IPS-15b (cell line): Measurements from ENCODE around the gene CDKL5.

Experiments
- H3K27me3 ChIP-seq: one replicate; pipeline ENCODE4 v1.6.1; 2013; ENCODE audit warnings: low read length; ENCODE audit not compliant: control insufficient read depth, insufficient read depth
- H3K36me3 ChIP-seq: one replicate; pipeline ENCODE4 v1.6.1; 2013; ENCODE audit warnings: low read length; ENCODE audit not compliant: control insufficient read depth, insufficient read depth
- H3K4me1 ChIP-seq: one replicate; pipeline ENCODE4 v1.6.1; 2013; ENCODE audit warnings: mild to moderate bottlenecking, low read length; ENCODE audit not compliant: control insufficient read depth, insufficient read depth
- H3K4me3 ChIP-seq: one replicate; pipeline ENCODE4 v1.5.1; 2013; ENCODE audit warnings: low read depth, low read length
- H3K9ac ChIP-seq: one replicate; pipeline ENCODE4 v1.6.1; 2013; ENCODE audit warnings: low read depth, mild to moderate bottlenecking, low read length
- H3K9me3 ChIP-seq: one replicate; pipeline ENCODE4 v1.6.1; 2013; ENCODE audit warnings: mild to moderate bottlenecking, low read length; ENCODE audit not compliant: control insufficient read depth, insufficient read depth

The CDKL5 gene

GRCh38 chrX:18461431-18461830 is 36.0 kb downstream of the CDKL5 start:
- Histone ChIP-seq H3K27me3 (no peaks in the 10 kb centered on the region), H3K4me3 (no peak overlapping the region), H3K9me3 (no peaks in the 10 kb centered on the region), H3K36me3 (no peaks in the 10 kb centered on the region), H3K9ac (no peak overlapping the region), H3K4me1 (no peaks in the 10 kb centered on the region)

- Histone ChIP-seq H3K4me3 (no peak overlapping the region), H3K4me1 (no peaks in the 10 kb centered on the region), H3K9me3 (no peaks in the 10 kb centered on the region), H3K27me3 (no peaks in the 10 kb centered on the region), H3K36me3 (no peaks in the 10 kb centered on the region), H3K9ac (no peak overlapping the region)
Observed at GRCh38 chrX:18464499-18464898, 39.1 kb downstream of the CDKL5 start.

DNA sequence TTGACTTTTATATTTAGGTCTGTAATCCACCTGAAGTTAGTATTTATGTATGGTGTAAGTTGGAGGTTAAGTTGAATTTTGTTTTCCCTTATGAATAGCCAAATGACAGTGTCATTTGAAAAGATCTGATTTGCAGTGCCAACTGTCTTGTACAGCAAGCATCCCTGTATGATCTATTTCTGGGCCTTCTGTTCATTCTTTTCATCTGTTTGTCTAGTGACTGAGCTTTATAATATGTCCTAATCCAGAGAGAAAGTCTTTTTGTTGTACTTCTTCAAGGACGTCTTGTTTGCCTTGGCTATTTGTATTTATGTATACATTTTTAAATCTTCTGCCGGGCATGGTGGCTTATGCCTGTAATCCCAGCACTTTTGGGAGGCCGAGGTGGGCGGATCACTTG is 39.6 kb downstream of the CDKL5 start:
- H3K4me3 ChIP-seq, result no peak overlapping the region
- no peaks in the 10 kb centered on the region for H3K9me3 ChIP-seq
- no peaks in the 10 kb centered on the region for H3K27me3 ChIP-seq
- no peaks in the 10 kb centered on the region for H3K36me3 ChIP-seq
- H3K4me1 ChIP-seq, result no peaks in the 10 kb centered on the region
- no peak overlapping the region for H3K9ac ChIP-seq

GRCh38 chrX:18468599-18468998 is 43.2 kb downstream of the CDKL5 start:
- Histone ChIP-seq H3K9me3 (no peaks in the 10 kb centered on the region), H3K9ac (no peak overlapping the region), H3K4me1 (no peaks in the 10 kb centered on the region), H3K27me3 (no peaks in the 10 kb centered on the region), H3K4me3 (no peak overlapping the region), H3K36me3 (no peaks in the 10 kb centered on the region)

DNA sequence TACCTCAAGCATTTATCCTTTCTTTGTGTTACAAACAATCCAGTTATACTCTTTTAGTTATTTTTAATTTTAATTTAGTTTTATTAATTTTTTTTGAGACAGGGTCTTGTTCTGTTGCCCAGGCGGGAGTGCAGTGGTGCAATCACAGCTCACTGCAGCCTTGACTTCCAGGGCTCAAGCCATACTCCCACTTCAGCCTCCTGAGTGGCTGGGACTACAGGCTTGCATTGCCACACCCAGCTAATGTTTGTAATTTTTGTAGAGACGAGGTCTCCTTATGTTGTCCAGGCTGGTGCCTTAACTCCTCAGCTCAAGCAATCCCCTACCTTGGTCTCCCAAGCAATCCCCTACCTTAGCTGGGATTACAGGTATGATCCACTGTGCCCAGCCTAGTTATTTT is 45.9 kb downstream of the CDKL5 start:
- Histone ChIP-seq H3K4me3 (no peak overlapping the region), H3K4me1 (no peaks in the 10 kb centered on the region), H3K36me3 (no peaks in the 10 kb centered on the region), H3K9me3 (no peaks in the 10 kb centered on the region), H3K27me3 (no peaks in the 10 kb centered on the region), H3K9ac (no peak overlapping the region)

DNA sequence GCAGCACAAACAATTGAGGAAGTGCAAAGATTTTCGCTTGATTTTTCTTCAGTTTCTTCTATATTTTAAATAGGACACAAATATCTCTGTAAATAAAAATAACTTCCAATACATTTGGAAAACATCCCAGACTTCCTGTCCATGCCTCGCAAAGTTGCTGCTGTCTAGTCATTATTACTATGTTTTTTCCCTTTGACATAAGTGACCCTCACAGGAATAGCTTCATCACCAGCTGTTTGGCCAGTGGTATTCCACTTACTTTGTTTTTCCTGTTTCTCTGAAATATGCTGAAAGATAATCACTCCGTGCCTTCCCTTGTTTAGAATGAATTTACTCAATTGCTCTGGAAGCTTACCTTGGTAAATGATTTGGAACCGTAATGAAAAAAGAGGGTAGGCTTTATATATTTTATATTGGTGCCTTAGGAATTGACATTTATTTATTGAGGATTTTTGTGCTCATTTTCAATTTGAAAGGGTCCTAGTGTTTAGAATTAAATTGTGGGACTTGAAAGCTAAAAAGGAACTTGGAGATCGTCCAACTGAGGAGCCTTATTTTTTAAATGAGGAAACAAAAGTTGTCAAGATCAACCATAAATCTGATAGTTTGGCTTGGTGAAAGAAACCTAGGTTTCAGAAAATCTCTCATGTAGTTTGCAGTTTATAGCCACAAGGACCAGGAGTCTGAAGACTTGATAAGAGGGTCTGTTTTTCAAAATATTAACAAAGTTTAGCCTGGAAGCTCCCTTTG is 65.6 kb downstream of the CDKL5 start:
- H3K36me3 ChIP-seq, result peaks cover 2% of the 10 kb centered on the region
- H3K4me3 ChIP-seq, result no peak overlapping the region
- no peaks in the 10 kb centered on the region for H3K4me1 ChIP-seq
- no peaks in the 10 kb centered on the region for H3K9me3 ChIP-seq
- no peaks in the 10 kb centered on the region for H3K27me3 ChIP-seq
- no peak overlapping the region for H3K9ac ChIP-seq

DNA sequence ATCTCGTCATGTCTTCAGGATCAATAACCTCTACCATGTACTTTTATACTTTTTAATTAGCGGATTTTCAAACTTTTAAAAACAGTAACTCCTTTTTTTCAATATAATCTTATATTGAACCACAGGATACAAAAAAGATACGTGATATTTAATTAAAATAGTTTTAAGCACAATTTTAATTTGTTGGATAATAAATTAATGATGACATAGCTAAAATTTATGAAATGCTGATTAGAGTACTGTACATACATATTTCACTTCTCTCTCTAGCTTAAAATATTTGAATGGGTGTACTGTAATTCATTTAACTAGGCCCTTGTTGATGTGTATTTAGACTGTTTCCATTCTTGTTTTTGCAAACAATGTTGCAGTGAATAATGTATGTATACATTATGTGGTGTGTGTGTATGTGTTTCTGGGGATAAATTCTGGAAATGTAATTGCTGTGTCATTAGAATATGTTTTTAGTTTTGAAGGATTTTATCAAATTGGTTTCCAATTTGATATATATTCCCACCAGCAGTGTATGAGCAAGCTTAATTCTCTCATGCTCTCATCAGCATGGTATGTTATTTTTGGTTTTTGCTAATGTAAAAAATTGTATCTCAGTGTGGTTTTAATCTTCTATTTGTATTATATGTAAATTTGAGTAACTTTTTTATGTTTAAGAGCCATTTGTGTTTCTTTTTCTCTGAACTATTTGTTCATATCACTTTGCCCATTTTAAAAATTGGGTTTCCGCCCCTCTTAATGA is 66.4 kb downstream of the CDKL5 start:
- H3K27me3 ChIP-seq, result no peaks in the 10 kb centered on the region
- no peaks in the 10 kb centered on the region for H3K4me1 ChIP-seq
- no peak overlapping the region for H3K9ac ChIP-seq
- H3K4me3 ChIP-seq, result no peak overlapping the region
- H3K36me3 ChIP-seq, result peaks cover 2% of the 10 kb centered on the region
- no peaks in the 10 kb centered on the region for H3K9me3 ChIP-seq

GRCh38 chrX:18534949-18535348 is 109.5 kb downstream of the CDKL5 start:
- no peaks in the 10 kb centered on the region for H3K4me1 ChIP-seq
- H3K36me3 ChIP-seq, result no peaks in the 10 kb centered on the region
- H3K9ac ChIP-seq, result no peak overlapping the region
- H3K27me3 ChIP-seq, result no peaks in the 10 kb centered on the region
- H3K9me3 ChIP-seq, result no peaks in the 10 kb centered on the region
- no peak overlapping the region for H3K4me3 ChIP-seq

GRCh38 chrX:18537068-18537467 is 111.7 kb downstream of the CDKL5 start:
- Histone ChIP-seq H3K27me3 (no peaks in the 10 kb centered on the region), H3K9me3 (no peaks in the 10 kb centered on the region), H3K4me3 (no peak overlapping the region), H3K36me3 (no peaks in the 10 kb centered on the region), H3K9ac (no peak overlapping the region), H3K4me1 (no peaks in the 10 kb centered on the region)

DNA sequence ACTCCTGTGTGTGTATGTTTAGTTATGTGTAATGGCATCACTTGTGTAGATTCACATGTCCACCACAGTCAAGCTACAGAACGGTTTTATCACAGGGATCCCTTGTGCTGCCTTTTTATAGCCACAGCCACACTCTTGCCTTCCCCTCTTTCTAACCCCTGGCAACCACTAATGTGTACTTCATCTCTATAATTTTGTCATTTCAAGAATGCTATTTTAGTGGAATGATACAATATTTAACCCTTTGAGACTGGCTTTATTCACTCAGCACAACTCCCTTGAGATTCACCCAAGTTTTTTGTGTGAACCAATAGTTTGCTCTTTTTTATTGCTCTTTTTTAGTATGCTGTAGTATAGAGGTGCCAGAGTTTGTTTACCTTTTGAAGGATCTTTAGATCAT is 112.1 kb downstream of the CDKL5 start:
- H3K4me3 ChIP-seq, result no peak overlapping the region
- no peaks in the 10 kb centered on the region for H3K9me3 ChIP-seq
- H3K9ac ChIP-seq, result no peak overlapping the region
- H3K36me3 ChIP-seq, result no peaks in the 10 kb centered on the region
- H3K27me3 ChIP-seq, result no peaks in the 10 kb centered on the region
- no peaks in the 10 kb centered on the region for H3K4me1 ChIP-seq

DNA sequence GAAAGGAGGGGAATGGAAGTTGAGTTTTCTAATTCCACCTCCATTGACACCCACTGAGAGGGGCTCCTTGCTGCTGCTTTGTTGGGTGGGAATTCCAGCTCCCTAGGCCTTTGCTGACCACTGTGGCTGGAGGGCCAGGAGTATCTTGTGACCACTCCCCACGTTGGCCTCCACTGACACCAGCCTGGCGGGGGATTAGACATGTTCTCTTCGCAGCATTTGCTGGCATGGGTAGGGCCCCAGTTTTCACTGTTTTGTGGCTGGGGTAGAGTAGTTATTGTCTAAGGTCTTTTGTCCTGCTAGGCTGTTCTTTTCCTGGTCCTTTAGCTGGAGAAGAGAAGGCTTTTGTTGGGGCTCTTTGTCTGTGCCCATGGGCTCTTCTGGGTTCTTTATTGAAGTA is 116.7 kb downstream of the CDKL5 start:
- no peaks in the 10 kb centered on the region for H3K9me3 ChIP-seq
- no peak overlapping the region for H3K9ac ChIP-seq
- no peaks in the 10 kb centered on the region for H3K4me1 ChIP-seq
- no peak overlapping the region for H3K4me3 ChIP-seq
- H3K27me3 ChIP-seq, result no peaks in the 10 kb centered on the region
- H3K36me3 ChIP-seq, result no peaks in the 10 kb centered on the region

DNA sequence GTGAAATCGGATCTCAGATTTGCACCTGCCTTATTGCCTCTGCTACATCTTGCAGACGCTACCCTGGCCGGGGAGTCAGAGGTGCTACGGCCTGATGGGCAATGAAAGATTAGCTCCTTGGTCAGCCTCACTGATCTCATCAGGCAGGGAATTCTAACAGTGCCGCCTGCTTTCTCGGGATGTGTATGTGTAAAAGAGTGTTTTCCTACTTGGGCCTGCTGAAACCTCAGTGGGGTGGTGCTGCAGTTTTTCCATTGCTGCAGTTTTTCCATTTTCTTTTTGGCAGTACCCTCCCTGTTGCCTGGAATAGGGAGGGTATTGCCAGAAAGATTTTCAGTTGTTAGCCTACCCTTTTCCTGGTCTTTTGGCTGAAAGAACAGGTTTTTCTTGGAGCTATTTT is 117.5 kb downstream of the CDKL5 start:
- no peaks in the 10 kb centered on the region for H3K36me3 ChIP-seq
- H3K9ac ChIP-seq, result no peak overlapping the region
- no peaks in the 10 kb centered on the region for H3K4me1 ChIP-seq
- H3K27me3 ChIP-seq, result no peaks in the 10 kb centered on the region
- no peaks in the 10 kb centered on the region for H3K9me3 ChIP-seq
- H3K4me3 ChIP-seq, result no peak overlapping the region
